ENCODE measurements around the gene RAPGEF5.
A peak's percentile ranks its signal among the peaks of the same experiment; 100 is the strongest.

The RAPGEF5 gene

DNA sequence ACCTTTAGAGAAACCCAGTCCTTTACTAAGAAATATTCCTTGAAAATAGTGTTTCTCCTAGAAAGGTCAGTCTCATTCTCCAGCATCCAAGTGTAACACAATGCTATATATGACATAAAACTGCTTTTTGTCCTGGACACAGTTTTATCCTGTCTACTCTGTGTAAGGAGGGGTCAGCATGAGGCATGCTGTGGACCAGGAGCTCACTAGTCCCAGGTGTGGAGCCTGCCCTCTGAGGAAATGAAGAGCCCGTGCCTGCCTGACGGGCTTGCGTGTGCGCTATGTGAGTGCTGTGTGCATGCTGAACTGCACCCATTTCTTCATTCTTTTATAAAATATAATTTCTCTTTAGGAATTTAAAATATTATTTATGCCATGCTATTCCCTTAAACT, 228.4 kb downstream of the RAPGEF5 start:
- no peak for DNase-seq (ENCODE audit: low read depth in 1 of 2, low spot score in 1 of 2)

DNA sequence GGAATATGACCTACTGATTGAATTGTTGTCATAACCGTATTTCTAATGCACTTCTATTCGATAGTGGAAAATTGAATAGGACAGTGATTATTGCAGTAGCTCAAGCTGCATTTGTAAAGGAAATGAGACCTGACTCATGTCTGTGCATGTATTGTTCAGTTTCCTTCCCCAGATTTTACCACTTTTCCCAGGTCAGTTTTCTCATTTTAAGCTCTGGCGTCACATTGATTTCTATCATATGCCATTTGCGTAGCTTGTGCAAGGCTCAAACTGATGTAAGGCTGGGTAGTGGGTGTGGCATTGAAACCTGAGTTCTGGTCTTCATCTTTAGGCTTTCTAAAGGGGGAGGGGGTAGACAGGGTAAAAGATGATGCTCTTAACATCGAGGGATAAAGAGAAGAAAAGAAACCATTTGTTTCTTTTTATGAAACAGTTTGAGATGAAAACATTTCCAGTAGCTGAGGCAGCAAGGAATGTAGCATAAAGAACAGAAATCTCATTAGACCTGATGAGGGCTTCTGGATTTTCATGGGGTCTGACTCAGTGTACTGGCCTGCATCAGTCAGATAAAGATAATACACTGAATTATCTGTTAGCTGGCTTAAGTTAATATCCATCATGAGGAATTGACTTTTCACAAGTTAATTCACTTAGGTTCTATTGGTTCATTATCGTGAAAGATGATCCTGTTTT, 229.0 kb downstream of the RAPGEF5 start:
- DNase-seq (ENCODE audit: low read depth in 1 of 2, low spot score in 1 of 2), result no peak

DNA sequence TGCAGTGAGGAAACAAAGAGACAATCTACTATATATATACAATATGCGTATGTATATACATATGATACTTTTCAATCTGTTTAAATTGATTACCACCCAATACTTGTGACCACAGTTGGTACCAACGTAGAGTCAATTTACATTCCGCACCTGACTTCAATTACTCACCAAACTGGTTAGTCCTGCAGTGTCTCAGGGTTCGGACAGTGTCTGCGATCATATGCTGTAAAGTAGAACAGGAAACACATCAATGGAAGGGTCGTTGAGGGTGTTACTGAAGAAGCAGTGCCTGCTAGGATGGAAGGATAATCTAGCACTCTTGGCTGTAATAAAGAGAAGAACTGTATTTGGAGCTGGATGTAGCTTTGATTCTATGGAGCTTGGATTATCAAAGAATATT, 231.5 kb downstream of the RAPGEF5 start:
- no peak for DNase-seq (ENCODE audit: low read depth in 1 of 2, low spot score in 1 of 2)

DNA sequence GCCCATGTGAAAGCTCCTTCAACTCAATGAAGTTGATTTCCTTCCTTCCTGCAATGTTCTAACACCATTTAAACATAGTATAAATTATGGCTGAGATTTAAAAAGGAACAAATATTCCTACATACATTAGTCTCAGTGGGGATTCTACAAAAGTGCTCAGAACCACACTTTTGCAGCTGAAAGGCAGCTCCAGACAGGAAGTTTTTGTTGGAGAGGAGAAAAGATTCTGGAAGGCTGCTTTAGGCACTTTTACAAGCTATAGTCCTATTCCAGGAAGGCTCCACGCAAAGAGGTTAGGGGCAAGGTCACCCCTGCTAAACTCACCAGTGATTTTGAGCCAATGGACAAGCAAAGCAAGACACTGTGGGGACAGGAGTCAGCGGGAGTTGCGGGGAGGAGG, 232.0 kb downstream of the RAPGEF5 start:
- no peak for DNase-seq (ENCODE audit: low read depth in 1 of 2, low spot score in 1 of 2)

- DNase-seq (ENCODE audit: low read depth in 1 of 2, low spot score in 1 of 2), result no peak
Observed at GRCh38 chr7:22123139-22123538, 233.8 kb downstream of the RAPGEF5 start.

DNA sequence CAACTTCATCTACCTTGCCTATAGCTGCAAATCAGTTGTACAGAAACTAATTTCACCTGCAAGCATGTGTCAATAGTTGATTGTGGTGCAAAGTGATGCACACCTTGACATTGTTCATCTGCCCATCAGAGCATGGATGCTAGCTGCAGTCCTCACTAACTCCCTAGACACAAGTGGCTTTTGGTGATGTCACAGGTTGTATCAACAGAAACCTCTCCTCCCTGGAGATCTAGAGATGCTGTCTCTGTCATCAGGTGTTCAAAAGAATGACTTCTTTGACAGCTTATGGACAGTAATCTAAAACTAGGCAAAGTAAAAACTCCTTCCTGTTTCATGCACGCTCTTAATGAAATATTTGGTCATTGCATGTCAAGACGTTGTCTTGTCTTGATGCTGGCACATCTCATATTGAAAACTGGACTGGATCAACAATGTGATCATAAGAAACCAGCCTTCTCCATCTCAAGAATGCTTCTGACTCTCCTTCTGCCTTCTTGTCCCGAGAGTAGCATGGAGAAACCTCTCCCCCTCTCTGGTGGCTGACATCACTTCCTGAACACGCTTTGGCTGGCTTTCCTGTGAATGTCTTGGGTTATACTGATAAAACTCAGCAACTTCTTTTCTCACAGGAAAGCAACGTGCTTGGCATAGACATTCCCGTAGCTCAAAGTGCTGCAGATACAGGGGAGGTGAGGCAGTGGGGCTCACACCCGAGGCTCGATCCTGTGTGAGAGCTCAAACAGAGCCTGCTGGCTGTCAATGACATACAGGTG, 235.1 kb downstream of the RAPGEF5 start:
- no peak for DNase-seq (ENCODE audit: low read depth in 1 of 2, low spot score in 1 of 2)

DNA sequence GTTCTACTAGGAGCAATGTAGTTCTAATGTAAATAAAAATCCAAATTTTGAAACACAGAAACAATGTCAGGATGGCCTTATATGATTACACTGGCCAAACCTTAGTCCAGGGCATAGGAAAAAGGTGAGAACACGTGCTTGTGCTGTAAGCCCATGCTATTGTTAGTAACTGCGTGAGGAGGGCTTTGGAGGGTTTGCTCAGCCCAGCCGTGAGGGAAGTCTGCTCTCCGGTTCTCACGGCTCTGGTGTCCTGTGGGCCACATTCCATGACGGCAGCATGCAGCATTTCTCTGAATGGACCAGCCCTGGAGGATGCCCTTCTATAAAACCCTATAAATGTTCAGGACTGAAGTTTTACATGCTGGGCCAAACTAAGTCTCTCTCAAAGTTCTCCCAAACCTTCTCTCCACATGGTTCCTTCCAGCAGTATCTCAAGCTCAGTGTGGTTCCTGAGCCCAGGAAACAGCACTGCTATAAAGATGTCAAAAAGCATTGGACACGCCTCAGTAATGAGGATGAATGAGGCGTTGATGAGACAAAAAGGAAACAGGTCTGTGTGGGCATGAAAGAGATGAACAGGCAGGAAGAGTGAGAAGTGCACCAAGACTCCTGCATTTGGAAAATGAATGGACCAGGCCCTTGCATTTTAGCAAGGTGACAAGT, 236.4 kb downstream of the RAPGEF5 start:
- DNase-seq (ENCODE audit: low read depth in 1 of 2, low spot score in 1 of 2), result no peak

GRCh38 chr7:22117222-22117621, 239.7 kb downstream of the RAPGEF5 start:
- DNase-seq (ENCODE audit: low read depth in 1 of 2, low spot score in 1 of 2), result no peak

GRCh38 chr7:22116451-22117030, 240.4 kb downstream of the RAPGEF5 start:
- DNase-seq (ENCODE audit: low read depth in 1 of 2, low spot score in 1 of 2), result no peak

DNA sequence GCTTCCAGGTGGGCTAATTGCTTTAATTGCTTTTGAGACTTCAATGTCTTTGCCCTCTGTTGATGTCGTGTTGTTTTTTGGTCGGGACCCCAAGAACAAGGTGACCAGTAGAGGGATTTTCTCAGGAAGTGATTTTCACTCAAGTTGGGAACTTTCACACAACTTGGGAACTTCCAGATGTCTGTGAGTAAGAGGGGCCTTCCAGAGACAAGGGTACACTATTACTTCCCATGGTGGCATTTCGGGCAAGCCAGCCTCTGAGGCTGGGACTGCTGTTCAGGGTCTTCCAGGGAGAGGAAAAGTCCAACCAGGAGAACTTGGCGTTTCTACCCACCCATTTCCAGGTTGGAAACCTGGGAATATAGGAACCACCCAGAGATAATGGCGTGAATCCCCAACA, 241.3 kb downstream of the RAPGEF5 start:
- DNase-seq (ENCODE audit: low read depth in 1 of 2, low spot score in 1 of 2), result no peak

DNA sequence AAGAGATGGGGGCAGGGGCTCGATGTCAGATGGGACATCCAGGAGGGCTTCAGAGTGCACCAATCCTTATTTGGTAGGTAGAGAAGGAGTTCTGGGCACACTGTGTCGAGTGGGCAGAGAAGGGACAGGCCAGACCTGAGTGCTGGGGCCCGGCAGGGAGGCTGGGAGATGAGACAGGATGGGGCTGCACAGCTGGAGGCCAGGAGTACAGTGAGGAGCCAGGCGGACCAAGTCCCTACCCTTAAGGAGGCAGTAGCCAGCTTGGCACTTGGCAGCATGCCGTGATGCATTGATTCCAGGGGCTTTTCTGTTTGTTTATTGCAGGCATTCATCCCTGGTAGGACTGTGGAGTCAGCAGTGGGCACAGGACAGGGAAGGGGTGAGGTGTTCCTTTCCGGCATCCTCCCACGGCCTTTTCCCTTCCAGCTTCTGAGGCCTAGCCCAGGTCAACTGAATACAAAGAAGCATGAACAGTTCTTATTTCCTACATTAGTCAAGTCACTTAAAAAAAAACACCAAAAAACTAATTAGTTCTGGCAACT, 242.4 kb downstream of the RAPGEF5 start:
- DNase-seq (ENCODE audit: low read depth in 1 of 2, low spot score in 1 of 2), result no peak

DNA sequence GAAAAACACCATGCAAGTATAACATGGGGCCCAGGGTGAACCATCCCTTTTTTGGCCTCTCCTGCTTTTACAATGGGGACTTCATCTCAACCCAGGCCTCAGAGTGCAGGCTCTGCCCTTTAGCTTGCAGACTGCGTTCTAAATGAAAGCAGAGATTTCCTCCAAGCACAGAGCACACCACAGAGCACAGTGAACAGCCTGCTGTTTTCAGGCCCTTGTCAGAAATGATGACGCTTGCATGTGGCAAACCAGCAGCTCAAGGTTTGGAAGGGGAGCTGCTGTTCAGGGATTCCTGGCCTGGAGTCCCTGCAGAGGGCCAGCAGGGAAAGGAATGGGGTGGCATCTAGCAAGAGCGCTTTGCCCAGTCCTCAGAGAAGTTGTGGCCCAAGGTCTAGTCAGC, 243.9 kb downstream of the RAPGEF5 start:
- DNase-seq (ENCODE audit: low read depth in 1 of 2, low spot score in 1 of 2), result no peak

DNA sequence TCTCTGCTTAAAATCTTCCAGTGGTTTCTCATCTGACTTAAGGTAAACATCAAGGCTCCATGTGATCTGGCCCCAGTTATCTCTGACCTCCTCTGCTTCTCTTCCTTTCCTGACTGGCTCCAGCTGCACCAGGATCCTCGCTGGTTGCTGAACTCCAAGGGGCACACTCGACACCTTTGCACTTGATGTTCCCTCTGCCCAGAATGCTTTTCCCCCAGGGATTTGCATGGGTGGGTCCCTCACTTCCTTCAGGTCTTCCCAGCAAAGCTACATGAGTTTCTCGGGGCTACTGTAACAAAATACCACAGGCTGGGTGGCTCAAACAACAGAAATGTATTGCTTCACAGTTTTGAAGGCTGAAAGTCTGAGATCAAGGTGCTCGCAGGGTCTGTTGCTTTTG, 245.3 kb downstream of the RAPGEF5 start:
- no peak for DNase-seq (ENCODE audit: low read depth in 1 of 2, low spot score in 1 of 2)

DNA sequence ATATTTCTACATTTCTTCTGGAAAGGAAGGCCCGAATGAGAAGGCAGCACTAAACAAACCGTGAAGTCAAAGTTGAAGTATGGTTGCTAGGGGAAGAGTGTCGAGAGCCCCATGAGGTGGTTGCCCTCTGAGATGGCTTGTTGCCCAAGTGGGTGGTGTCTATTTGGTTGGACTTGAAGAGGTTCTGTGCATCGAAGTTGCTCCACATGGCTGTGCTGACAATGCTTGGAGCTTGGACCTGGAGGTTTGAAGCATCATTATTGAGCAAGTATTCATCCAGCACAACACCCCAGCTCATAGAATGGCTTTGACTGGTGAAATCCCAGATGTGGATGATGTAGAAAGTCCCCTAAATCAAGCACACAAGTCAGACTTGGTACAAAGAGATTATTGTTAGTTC, 246.1 kb downstream of the RAPGEF5 start:
- no peak for DNase-seq (ENCODE audit: low read depth in 1 of 2, low spot score in 1 of 2)

DNA sequence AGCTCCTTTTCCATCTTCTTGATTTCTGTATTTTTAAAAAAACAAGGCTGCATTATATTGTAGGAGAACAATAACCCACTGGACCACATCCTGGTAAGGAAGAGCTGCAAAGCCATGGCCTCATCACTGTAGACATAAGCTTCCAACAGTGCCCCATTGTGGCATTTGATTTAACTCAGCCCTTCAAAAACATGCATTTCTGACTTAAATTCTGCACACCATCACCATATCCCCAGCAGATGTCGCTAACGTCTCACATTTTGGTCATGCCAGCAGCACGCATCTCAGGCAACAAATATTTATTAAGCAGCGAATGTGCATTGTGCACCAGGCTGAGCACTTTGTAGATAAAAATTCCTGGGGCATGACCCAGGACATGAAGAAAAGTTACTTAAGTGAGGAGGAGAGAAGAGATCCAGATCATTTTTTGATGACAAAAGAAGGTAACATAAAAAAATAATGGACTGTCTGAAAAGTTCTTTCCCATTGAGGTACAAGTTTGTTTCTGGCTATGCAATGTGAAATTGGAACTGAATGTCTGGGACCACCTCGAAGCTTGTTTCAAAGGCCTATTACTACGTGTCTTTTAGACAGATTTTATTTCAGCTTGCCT, 246.6 kb downstream of the RAPGEF5 start:
- peak; percentile 6 to 22 for DNase-seq (ENCODE audit: low read depth in 1 of 2, low spot score in 1 of 2)

- no peak for DNase-seq (ENCODE audit: low read depth in 1 of 2, low spot score in 1 of 2)
Observed at GRCh38 chr7:22109761-22110160, 247.2 kb downstream of the RAPGEF5 start.

- DNase-seq (ENCODE audit: low read depth in 1 of 2, low spot score in 1 of 2), result no peak
Observed at GRCh38 chr7:22108151-22108845, 248.7 kb downstream of the RAPGEF5 start.

DNA sequence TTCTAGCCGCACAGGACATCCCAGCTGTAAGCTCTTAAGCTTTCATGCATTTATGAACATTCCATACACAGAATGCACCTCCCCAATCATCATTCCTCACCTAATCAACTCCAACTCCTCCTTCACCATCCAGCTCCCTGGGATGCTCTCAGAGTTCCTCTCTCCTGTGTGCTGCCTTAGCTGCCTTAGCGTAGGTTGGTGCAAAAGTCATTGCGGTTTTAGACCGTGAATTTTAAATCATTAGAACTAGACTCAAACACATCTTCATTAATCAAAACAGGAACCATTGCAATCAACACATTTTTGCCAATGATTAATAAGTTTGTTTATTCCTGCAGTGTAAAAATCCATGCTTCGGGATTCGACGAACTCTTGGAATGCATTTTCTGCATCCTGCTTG, 251.4 kb downstream of the RAPGEF5 start:
- no peak for DNase-seq (ENCODE audit: low read depth in 1 of 2, low spot score in 1 of 2)

- no peak for DNase-seq (ENCODE audit: low read depth in 1 of 2, low spot score in 1 of 2)
Observed at GRCh38 chr7:22094413-22095342, 262.3 kb downstream of the RAPGEF5 start.

DNA sequence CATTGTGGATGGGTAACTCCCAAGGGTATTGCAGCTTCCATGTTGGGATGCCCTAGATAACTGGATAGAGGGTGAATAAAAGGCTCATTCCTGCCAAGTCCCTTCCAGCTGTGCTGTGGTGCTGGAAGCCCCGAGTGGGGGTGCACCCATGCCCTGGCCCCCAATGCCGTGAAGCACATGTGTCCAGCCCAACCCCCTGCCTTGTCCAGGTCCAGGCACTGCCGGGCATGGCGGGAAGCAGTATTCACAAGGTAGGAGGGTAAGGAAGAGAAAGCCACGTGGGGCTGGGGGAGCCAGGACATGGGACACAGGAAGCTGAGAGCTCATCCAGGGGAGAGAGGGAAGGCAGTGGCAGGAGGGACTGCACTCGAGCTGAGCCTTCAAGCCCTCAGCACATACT, 263.0 kb downstream of the RAPGEF5 start:
- DNase-seq (ENCODE audit: low read depth in 1 of 2, low spot score in 1 of 2), result no peak
